ENCODE measurements around the gene ALMS1.

GRCh38 chr2:73436019-73436418 is 50.4 kb downstream of the ALMS1 start:
- TF ChIP-seq CTCF (IDR thresholded peaks at IDR 0.05; ENCODE audit: low read depth, low read length, poor library complexity, severe bottlenecking) = no peak
- TF ChIP-seq EZH2phosphoT487 (IDR thresholded peaks at IDR 0.05; ENCODE audit: borderline replicate concordance, low read length) = no peak

Data from DOHH2 (cell line).